IMR-90 (cell line): ENCODE measurements around the gene NKX2-1. TPM values are rescaled to one million over a fixed set of nuclear protein-coding genes. Genes with fewer than 3 reads are reported as not detected.

Experiments
- ATAC-seq: fragments of 200-7000 bp; cut with Tn5 transposase; 2 replicates; pipeline ENCODE4 v1.9.1; 2020; ENCODE audit warnings: low read depth, mild to moderate bottlenecking, moderate library complexity
- BruUV-seq: library from RNA; stranded (reverse); fragments of 400-500 nt; replicated peaks from 2 replicates; lab custom pipeline; 2021; lab: Mats Ljungman, UMichigan
- CTCF ChIA-PET: fragments of 300-600 bp; formaldehyde crosslinking; extraction: SDS; loops from one replicate; lab custom pipeline; 2021; ENCODE audit warnings: antibody characterized with exemption; lab: Yijun Ruan, JAX
- POLR2A ChIA-PET: fragments of 300-600 bp; sonication (Branson Sonifier 250); formaldehyde crosslinking; loops from one replicate; lab custom pipeline; 2022; ENCODE audit warnings: antibody characterized with exemption; ENCODE audit not compliant: unreplicated experiment; lab: Charles Lee
- DNase-seq: peaks from one replicate; pipeline ENCODE4 v3.0.0; 2013
- H2AFZ ChIP-seq: replicated peaks from 2 replicates; pipeline ENCODE3; 2013; ENCODE audit warnings: low read length, mild to moderate bottlenecking; ENCODE audit not compliant: poor library complexity
- H2AK5ac ChIP-seq: 2 replicates; pipeline ENCODE4 v1.6.1; 2013; ENCODE audit warnings: low read depth, low read length, inconsistent platforms
- H2AK9ac ChIP-seq: replicated peaks from 2 replicates; pipeline ENCODE3; 2013; ENCODE audit warnings: mild to moderate bottlenecking, low read depth, low read length, moderate library complexity; ENCODE audit not compliant: poor library complexity
- H2BK120ac ChIP-seq: 2 replicates; pipeline ENCODE4 v1.6.1; 2013; ENCODE audit warnings: low read depth, low read length, inconsistent platforms
- H2BK15ac ChIP-seq: 3 replicates; pipeline ENCODE4 v1.6.1; 2013; ENCODE audit warnings: low read depth, low read length, inconsistent platforms
- H2BK20ac ChIP-seq: 2 replicates; pipeline ENCODE4 v1.6.1; 2013; ENCODE audit warnings: low read depth, mild to moderate bottlenecking, inconsistent platforms, low read length, moderate library complexity
- H2BK5ac ChIP-seq: 2 replicates; pipeline ENCODE4 v1.6.1; 2013; ENCODE audit warnings: mild to moderate bottlenecking, low read depth, low read length, inconsistent platforms; ENCODE audit not compliant: poor library complexity, severe bottlenecking
- H3K14ac ChIP-seq: replicated peaks from 2 replicates; pipeline ENCODE4 v1.6.1; 2013; ENCODE audit warnings: low read depth, low read length, inconsistent platforms
- H3K18ac ChIP-seq: 2 replicates; pipeline ENCODE4 v1.6.1; 2013; ENCODE audit warnings: low read depth, low read length, control low read depth
- H3K23ac ChIP-seq: 2 replicates; pipeline ENCODE4 v1.6.1; 2013; ENCODE audit warnings: low read depth, low read length, inconsistent platforms
- H3K27ac ChIP-seq: 2 replicates; pipeline ENCODE4 v1.5.1; 2013; ENCODE audit warnings: mild to moderate bottlenecking, control low read depth, low read length; ENCODE audit not compliant: insufficient read depth
- H3K27me3 ChIP-seq: 2 replicates; pipeline ENCODE4 v1.6.1; 2013; ENCODE audit warnings: low read length; ENCODE audit not compliant: control insufficient read depth, insufficient read depth
- H3K36me3 ChIP-seq: 2 replicates; pipeline ENCODE4 v1.6.1; 2013; ENCODE audit warnings: low read length, mixed read lengths; ENCODE audit not compliant: control insufficient read depth, insufficient read depth
- H3K4ac ChIP-seq: 2 replicates; pipeline ENCODE4 v1.6.1; 2013; ENCODE audit warnings: low read depth, low read length, inconsistent platforms
- H3K4me1 ChIP-seq: 2 replicates; pipeline ENCODE4 v1.6.1; 2013; ENCODE audit warnings: low read length, mixed read lengths; ENCODE audit not compliant: control insufficient read depth, insufficient read depth
- H3K4me2 ChIP-seq: 2 replicates; pipeline ENCODE4 v1.6.1; 2013; ENCODE audit warnings: low read depth, mild to moderate bottlenecking, control low read depth, low read length, moderate library complexity
- H3K4me3 ChIP-seq: 2 replicates; pipeline ENCODE4 v1.5.1; 2013; ENCODE audit warnings: low read depth, mild to moderate bottlenecking, control low read depth, low read length, moderate library complexity; ENCODE audit not compliant: insufficient read depth
- H3K56ac ChIP-seq: 2 replicates; pipeline ENCODE4 v1.6.1; 2013; ENCODE audit warnings: low read length, inconsistent platforms; ENCODE audit not compliant: insufficient read depth; ENCODE audit errors: extremely low read depth
- H3K79me1 ChIP-seq, 2 experiments: 2 replicates each; pipeline ENCODE4 v1.6.1; 2013; ENCODE audit warnings: low read length in 2 of 2, inconsistent platforms in 1 of 2, low read depth in 1 of 2
- H3K9ac ChIP-seq: 2 replicates; pipeline ENCODE4 v1.6.1; 2013; ENCODE audit warnings: low read depth, low read length, control low read depth
- H3K9me1 ChIP-seq: 2 replicates; pipeline ENCODE4 v1.6.1; 2013; ENCODE audit warnings: low read length, inconsistent platforms; ENCODE audit not compliant: insufficient read depth
- H3K9me3 ChIP-seq: 2 replicates; pipeline ENCODE4 v1.6.1; 2013; ENCODE audit warnings: low read length; ENCODE audit not compliant: control insufficient read depth, insufficient read depth
- H4K20me1 ChIP-seq: 2 replicates; pipeline ENCODE4 v1.6.1; 2013; ENCODE audit warnings: low read length, inconsistent platforms; ENCODE audit not compliant: insufficient read depth
- H4K5ac ChIP-seq: 2 replicates; pipeline ENCODE4 v1.6.1; 2013; ENCODE audit warnings: mild to moderate bottlenecking, low read depth, low read length, control low read depth
- H4K8ac ChIP-seq, 2 experiments: 2 replicates each; pipeline ENCODE4 v1.6.1; 2013; ENCODE audit warnings: low read depth in 2 of 2, low read length in 2 of 2, control low read depth in 1 of 2, inconsistent platforms in 1 of 2
- H4K91ac ChIP-seq: 2 replicates; pipeline ENCODE4 v1.6.1; 2013; ENCODE audit warnings: low read depth, low read length, inconsistent platforms; ENCODE audit not compliant: insufficient read depth
- BHLHE40 ChIP-seq: fragments of 150-350 bp; IDR thresholded peaks from 2 replicates; pipeline ENCODE4 v1.6.1; 2016; ENCODE audit warnings: mild to moderate bottlenecking, low read depth, low read length
- CEBPB ChIP-seq: IDR thresholded peaks from 2 replicates; pipeline ENCODE4 v1.6.1; 2012; ENCODE audit warnings: low read depth, low read length, improper control_type of control experiment
- CHD1 ChIP-seq: IDR thresholded peaks from 2 replicates; pipeline ENCODE4 v1.6.1; 2012; ENCODE audit warnings: low read depth, low read length, improper control_type of control experiment
- FOS ChIP-seq: fragments of 150-350 bp; IDR thresholded peaks from 2 replicates; pipeline ENCODE4 v1.6.1; 2016; ENCODE audit warnings: low read depth, low read length
- MAFK ChIP-seq: IDR thresholded peaks from 2 replicates; pipeline ENCODE4 v1.6.1; 2012; ENCODE audit warnings: low read depth, low read length, improper control_type of control experiment
- MAZ ChIP-seq: IDR thresholded peaks from 2 replicates; pipeline ENCODE4 v1.6.1; 2012; ENCODE audit warnings: low read depth, mild to moderate bottlenecking, low read length, improper control_type of control experiment, moderate library complexity, borderline replicate concordance
- MXI1 ChIP-seq: IDR thresholded peaks from 2 replicates; pipeline ENCODE4 v1.6.1; 2012; ENCODE audit warnings: low read depth, mild to moderate bottlenecking, low read length, moderate library complexity, borderline replicate concordance
- NFE2L2 ChIP-seq: fragments of 150-350 bp; IDR thresholded peaks from 2 replicates; pipeline ENCODE4 v1.6.1; 2016; ENCODE audit warnings: low read depth, mild to moderate bottlenecking, low read length
- POLR2A ChIP-seq: IDR thresholded peaks from 2 replicates; pipeline ENCODE4 v1.6.1; 2012; ENCODE audit warnings: mild to moderate bottlenecking, low read depth, low read length
- RAD21 ChIP-seq: IDR thresholded peaks from 2 replicates; pipeline ENCODE4 v1.6.1; 2012; ENCODE audit warnings: low read length, improper control_type of control experiment
- RCOR1 ChIP-seq: IDR thresholded peaks from 2 replicates; pipeline ENCODE4 v1.6.1; 2012; ENCODE audit warnings: mild to moderate bottlenecking, low read length, improper control_type of control experiment; ENCODE audit not compliant: insufficient replicate concordance
- RFX5 ChIP-seq: IDR thresholded peaks from 2 replicates; pipeline ENCODE4 v1.8.0; 2012; ENCODE audit warnings: low read depth, mild to moderate bottlenecking, low read length, moderate library complexity
- WGBS, 2 experiments: methylation state at CpG; one replicate each; pipeline versions ENCODE4 v1.1.5 to v1.1.7; 2013; ENCODE audit warnings: missing lambda C conversion rate in 2 of 2; ENCODE audit not compliant: insufficient read length in 1 of 2; ENCODE audit errors: extremely low coverage in 2 of 2; 5-methylcytosine and 5-hydroxymethylcytosine counted together
- dilution Hi-C: fragments of 300-500 bp; cut with HindIII; formaldehyde crosslinking; loops from one replicate; pipeline ENCODE4 v1.14.3; 2018; ENCODE audit warnings: low sequenced_read_pairs; ENCODE audit not compliant: unreplicated experiment
- in situ Hi-C: fragments of 300-500 bp; cut with MboI; formaldehyde crosslinking; loops from 3 replicates; pipeline ENCODE4 v1.14.3; 2019; ENCODE audit warnings: low sequenced_read_pairs, inconsistent platforms, mixed read lengths
- intact Hi-C: fragments of 100-400 bp; cut with micrococcal nuclease; formaldehyde crosslinking; loops from 2 replicates; pipeline ENCODE4 v1.10.0; 2022
- polyA plus RNA-seq, 3 experiments: library from polyadenylated mRNA; depleted of rRNA; stranded (reverse); fragments of >200 nt; gene quantifications; 2 replicates each; pipeline ENCODE4 v1.2.3, GENCODE V29; 2012; ENCODE audit warnings: low replicate concordance in 1 of 3
- total RNA-seq: library from RNA; depleted of rRNA; stranded (reverse); fragments of >200 nt; gene quantifications from 2 replicates; pipeline ENCODE4 v1.2.3, GENCODE V29; 2012
- TF ChIP-seq, protein P1 (sequence below): conservative IDR thresholded peaks from 2 replicates; pipeline ENCODE4 v1.5.1; 2012; ENCODE audit warnings: mild to moderate bottlenecking, low read depth, low read length, improper control_type of control experiment
- TF ChIP-seq, protein P2 (sequence below): fragments of 150-350 bp; IDR thresholded peaks from 2 replicates; pipeline ENCODE4 v1.6.1; 2016; ENCODE audit warnings: low read depth, mild to moderate bottlenecking, low read length, moderate library complexity, borderline replicate concordance
- TF ChIP-seq, protein P3 (sequence below): fragments of 150-350 bp; IDR thresholded peaks from 2 replicates; pipeline ENCODE4 v1.6.1; 2017; ENCODE audit warnings: mild to moderate bottlenecking, antibody characterized with exemption, low read length, low read depth

Gene NKX2-1
- total and polyA plus RNA-seq, 2 of the 4 experiments (the other 2 are of a cell fraction): not detected

DNA sequence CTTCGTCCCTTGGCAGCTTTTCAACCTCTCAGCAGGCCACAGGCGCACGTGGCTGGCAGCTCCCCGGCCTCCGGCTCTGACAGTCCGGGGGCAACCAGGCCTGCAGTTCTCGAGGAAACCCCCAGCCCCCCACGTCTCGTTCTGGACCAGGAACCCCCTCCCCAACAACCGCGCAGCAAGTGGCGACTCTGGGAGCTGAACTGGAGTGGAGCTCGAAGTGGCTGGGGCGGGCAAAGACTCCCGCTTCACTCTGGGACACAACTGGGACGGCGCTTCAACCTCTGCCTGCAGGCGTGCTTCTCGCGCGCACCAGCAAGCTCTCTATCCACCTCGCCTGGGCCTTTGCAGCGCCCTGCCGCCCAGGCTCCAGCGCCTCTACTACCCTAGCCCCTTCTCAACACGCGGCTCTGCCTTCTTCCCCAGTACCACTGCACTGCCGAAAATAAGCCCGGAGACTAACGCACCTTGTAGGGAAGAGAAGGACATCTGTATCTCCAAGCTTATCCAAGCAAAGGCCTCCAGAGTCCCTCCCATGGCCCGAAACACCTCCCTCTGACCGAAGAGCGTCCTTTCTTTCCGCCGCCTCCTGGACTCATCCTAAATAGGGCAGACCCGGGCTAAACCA is 2.4 kb upstream of the NKX2-1 start:
- H3K14ac ChIP-seq: no peak overlapping the region
- in situ Hi-C loops: no loop called here
- H3K4me2 ChIP-seq: no peak overlapping the region
- no peak overlapping the region for H2AK5ac ChIP-seq
- no peak overlapping the region for H3K9ac ChIP-seq
- no peaks in the 10 kb centered on the region for H3K79me1 ChIP-seq
- no peak overlapping the region for H3K27ac ChIP-seq
- ChIA-PET CTCF (no interaction called here), POLR2A (no interaction called here)
- H3K36me3 ChIP-seq: no peaks in the 10 kb centered on the region
- no peak overlapping the region for H2BK5ac ChIP-seq
- no peaks in the 10 kb centered on the region for H3K9me1 ChIP-seq
- no peak overlapping the region for H4K5ac ChIP-seq
- H3K4me3 ChIP-seq: no peak overlapping the region
- peaks cover 12% of the 10 kb centered on the region for H3K9me3 ChIP-seq
- no peak overlapping the region for H3K56ac ChIP-seq
- no peak overlapping the region for H3K23ac ChIP-seq
- WGBS, 2 experiments: 10% methylated on average over 6 of the region's 36 CpGs; no CpG with 5 or more reads in 1 of the 2 experiments
- BruUV-seq: no TSS peak
- H4K91ac ChIP-seq: no peak overlapping the region
- intact Hi-C loops: no loop called here
- no peak for ATAC-seq
- peaks cover 94% of the 10 kb centered on the region for H3K27me3 ChIP-seq
- no peak overlapping the region for H2BK120ac ChIP-seq
- peaks cover 2% of the 10 kb centered on the region; the same call in 1 of the 2 replicates for H3K4me1 ChIP-seq
- TF ChIP-seq RFX5: no peak
- TF ChIP-seq CEBPB: no peak
- no peak for TF ChIP-seq CHD1
- TF ChIP-seq MAFK: no peak
- no peak for TF ChIP-seq RCOR1
- TF ChIP-seq BHLHE40: no peak
- no peak for TF ChIP-seq NFE2L2
- TF ChIP-seq, protein P1, sequence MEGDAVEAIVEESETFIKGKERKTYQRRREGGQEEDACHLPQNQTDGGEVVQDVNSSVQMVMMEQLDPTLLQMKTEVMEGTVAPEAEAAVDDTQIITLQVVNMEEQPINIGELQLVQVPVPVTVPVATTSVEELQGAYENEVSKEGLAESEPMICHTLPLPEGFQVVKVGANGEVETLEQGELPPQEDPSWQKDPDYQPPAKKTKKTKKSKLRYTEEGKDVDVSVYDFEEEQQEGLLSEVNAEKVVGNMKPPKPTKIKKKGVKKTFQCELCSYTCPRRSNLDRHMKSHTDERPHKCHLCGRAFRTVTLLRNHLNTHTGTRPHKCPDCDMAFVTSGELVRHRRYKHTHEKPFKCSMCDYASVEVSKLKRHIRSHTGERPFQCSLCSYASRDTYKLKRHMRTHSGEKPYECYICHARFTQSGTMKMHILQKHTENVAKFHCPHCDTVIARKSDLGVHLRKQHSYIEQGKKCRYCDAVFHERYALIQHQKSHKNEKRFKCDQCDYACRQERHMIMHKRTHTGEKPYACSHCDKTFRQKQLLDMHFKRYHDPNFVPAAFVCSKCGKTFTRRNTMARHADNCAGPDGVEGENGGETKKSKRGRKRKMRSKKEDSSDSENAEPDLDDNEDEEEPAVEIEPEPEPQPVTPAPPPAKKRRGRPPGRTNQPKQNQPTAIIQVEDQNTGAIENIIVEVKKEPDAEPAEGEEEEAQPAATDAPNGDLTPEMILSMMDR: no peak
- TF ChIP-seq, protein P2, sequence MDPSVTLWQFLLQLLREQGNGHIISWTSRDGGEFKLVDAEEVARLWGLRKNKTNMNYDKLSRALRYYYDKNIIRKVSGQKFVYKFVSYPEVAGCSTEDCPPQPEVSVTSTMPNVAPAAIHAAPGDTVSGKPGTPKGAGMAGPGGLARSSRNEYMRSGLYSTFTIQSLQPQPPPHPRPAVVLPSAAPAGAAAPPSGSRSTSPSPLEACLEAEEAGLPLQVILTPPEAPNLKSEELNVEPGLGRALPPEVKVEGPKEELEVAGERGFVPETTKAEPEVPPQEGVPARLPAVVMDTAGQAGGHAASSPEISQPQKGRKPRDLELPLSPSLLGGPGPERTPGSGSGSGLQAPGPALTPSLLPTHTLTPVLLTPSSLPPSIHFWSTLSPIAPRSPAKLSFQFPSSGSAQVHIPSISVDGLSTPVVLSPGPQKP: no peak
- TF ChIP-seq, protein P3, sequence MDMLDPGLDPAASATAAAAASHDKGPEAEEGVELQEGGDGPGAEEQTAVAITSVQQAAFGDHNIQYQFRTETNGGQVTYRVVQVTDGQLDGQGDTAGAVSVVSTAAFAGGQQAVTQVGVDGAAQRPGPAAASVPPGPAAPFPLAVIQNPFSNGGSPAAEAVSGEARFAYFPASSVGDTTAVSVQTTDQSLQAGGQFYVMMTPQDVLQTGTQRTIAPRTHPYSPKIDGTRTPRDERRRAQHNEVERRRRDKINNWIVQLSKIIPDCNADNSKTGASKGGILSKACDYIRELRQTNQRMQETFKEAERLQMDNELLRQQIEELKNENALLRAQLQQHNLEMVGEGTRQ: no peak
- TF ChIP-seq MXI1: no peak
- no peak for TF ChIP-seq MAZ
- TF ChIP-seq RAD21: no peak
- TF ChIP-seq POLR2A: no peak
- TF ChIP-seq FOS: no peak
- H2BK20ac ChIP-seq: no peak overlapping the region
- no peak overlapping the region for H3K4ac ChIP-seq
- H2BK15ac ChIP-seq: no peak overlapping the region
- H4K20me1 ChIP-seq: no peaks in the 10 kb centered on the region
- H2AFZ ChIP-seq: no peak overlapping the region
- no peak overlapping the region for H2AK9ac ChIP-seq
- no peak for DNase-seq
- H4K8ac ChIP-seq: no peak overlapping the region
- dilution Hi-C loops: no loop called here
- no peak overlapping the region for H3K18ac ChIP-seq
